Memory B cell (primary cell): ENCODE results near the gene NMU.
"Not testable (repeated sequence)": the region's sequence is repeated elsewhere in the genome, so short reads cannot be mapped to it uniquely, and the experiment has no call there.

ENCODE experiments used
- ATAC-seq: fragments of 150-1000 bp; cut with Tn5 transposase; 2 replicates; pipeline ENCODE4 v1.10.0; 2021; ENCODE audit warnings: low read depth, mild to moderate bottlenecking, moderate library complexity
- DNase-seq, 2 donors: peaks; one replicate each; pipeline ENCODE4 v3.0.0; 2022; ENCODE audit warnings: low spot score in 2 of 2
- H3K27ac Mint-ChIP-seq: one replicate; pipeline ENCODE4 v1.8.0; 2022; ENCODE audit warnings: mild to moderate bottlenecking, moderate library complexity, mixed read lengths
- H3K27me3 Mint-ChIP-seq: one replicate; pipeline ENCODE4 v1.8.0; 2022; ENCODE audit warnings: mixed read lengths
- H3K36me3 Mint-ChIP-seq: one replicate; pipeline ENCODE4 v1.8.0; 2022; ENCODE audit warnings: mild to moderate bottlenecking, mixed read lengths
- H3K4me1 Mint-ChIP-seq: one replicate; pipeline ENCODE4 v1.8.0; 2022; ENCODE audit warnings: mixed read lengths
- H3K4me3 Mint-ChIP-seq: one replicate; pipeline ENCODE4 v1.8.0; 2022; ENCODE audit warnings: mild to moderate bottlenecking, moderate library complexity, mixed read lengths
- H3K9me3 Mint-ChIP-seq: one replicate; pipeline ENCODE4 v1.8.0; 2022; ENCODE audit warnings: mixed read lengths

Gene NMU

GRCh38 chr4:55654131-55654530 is 18.0 kb upstream of the NMU start:
- Mint-ChIP-seq H3K9me3 (no peaks in the 10 kb centered on the region), H3K27me3 (peaks cover 8% of the 10 kb centered on the region), H3K27ac (no peak overlapping the region), H3K4me1 (no peaks in the 10 kb centered on the region), H3K4me3 (no peak overlapping the region), H3K36me3 (no peaks in the 10 kb centered on the region)
- no peak for DNase-seq
- ATAC-seq: no peak

GRCh38 chr4:55650483-55650882 is 14.4 kb upstream of the NMU start:
- DNase-seq (no peak), ATAC-seq (no peak)
- Mint-ChIP-seq H3K9me3 (no peaks in the 10 kb centered on the region), H3K4me1 (no peaks in the 10 kb centered on the region), H3K27ac (no peak overlapping the region), H3K4me3 (no peak overlapping the region), H3K27me3 (peaks cover 10% of the 10 kb centered on the region), H3K36me3 (no peaks in the 10 kb centered on the region)

GRCh38 chr4:55637272-55637820 is 1.2 kb upstream of the NMU start:
- no peak for DNase-seq
- H3K27ac Mint-ChIP-seq: no peak overlapping the region
- no peaks in the 10 kb centered on the region for H3K36me3 Mint-ChIP-seq
- no peaks in the 10 kb centered on the region for H3K9me3 Mint-ChIP-seq
- peaks cover 13% of the 10 kb centered on the region for H3K4me1 Mint-ChIP-seq
- H3K27me3 Mint-ChIP-seq: peaks cover 17% of the 10 kb centered on the region
- ATAC-seq: no peak
- no peak overlapping the region for H3K4me3 Mint-ChIP-seq

- Mint-ChIP-seq H3K27ac (no peak overlapping the region), H3K36me3 (no peaks in the 10 kb centered on the region), H3K4me1 (peaks cover 13% of the 10 kb centered on the region), H3K4me3 (peak overlapping the region; percentile 77), H3K27me3 (peaks cover 17% of the 10 kb centered on the region), H3K9me3 (no peaks in the 10 kb centered on the region)
- DNase-seq (no peak), ATAC-seq (no peak)
Measured at GRCh38 chr4:55636656-55636999, 530 bp upstream of the NMU start.

- no peak for ATAC-seq
- Mint-ChIP-seq H3K27ac (no peak overlapping the region), H3K36me3 (no peaks in the 10 kb centered on the region), H3K4me3 (peak overlapping the region; percentile 77), H3K9me3 (peaks cover 1% of the 10 kb centered on the region), H3K4me1 (peaks cover 13% of the 10 kb centered on the region), H3K27me3 (peaks cover 19% of the 10 kb centered on the region)
- DNase-seq: no peak
Measured at GRCh38 chr4:55635282-55635681, 816 bp downstream of the NMU start.

GRCh38 chr4:55634417-55635128 is 1.5 kb downstream of the NMU start:
- peaks cover 1% of the 10 kb centered on the region for H3K9me3 Mint-ChIP-seq
- peaks cover 13% of the 10 kb centered on the region for H3K4me1 Mint-ChIP-seq
- H3K27ac Mint-ChIP-seq: no peak overlapping the region
- H3K36me3 Mint-ChIP-seq: no peaks in the 10 kb centered on the region
- peaks cover 19% of the 10 kb centered on the region for H3K27me3 Mint-ChIP-seq
- H3K4me3 Mint-ChIP-seq: no peak overlapping the region
- no peak for ATAC-seq
- DNase-seq: no peak

- no peak for DNase-seq
- no peak overlapping the region for H3K4me3 Mint-ChIP-seq
- no peak for ATAC-seq
- H3K36me3 Mint-ChIP-seq: no peaks in the 10 kb centered on the region
- H3K27me3 Mint-ChIP-seq: peaks cover 19% of the 10 kb centered on the region
- H3K9me3 Mint-ChIP-seq: peaks cover 1% of the 10 kb centered on the region
- H3K27ac Mint-ChIP-seq: no peak overlapping the region
- H3K4me1 Mint-ChIP-seq: peaks cover 13% of the 10 kb centered on the region
Measured at GRCh38 chr4:55633903-55634302, 2.2 kb downstream of the NMU start.

- H3K4me3 Mint-ChIP-seq: no peak overlapping the region
Measured at GRCh38 chr4:55625835-55626234, 10.3 kb downstream of the NMU start.

GRCh38 chr4:55624063-55624462 is 12.0 kb downstream of the NMU start:
- H3K4me1 Mint-ChIP-seq, H3K27ac Mint-ChIP-seq, H3K27me3 Mint-ChIP-seq, ATAC-seq, H3K36me3 Mint-ChIP-seq, DNase-seq, H3K9me3 Mint-ChIP-seq, H3K4me3 Mint-ChIP-seq: not testable (repeated sequence)

More at GRCh38 chr4:55625835-55626234, 10.3 kb downstream of the NMU start:
- DNase-seq (no peak), ATAC-seq (no peak)
- Mint-ChIP-seq H3K27me3 (no peaks in the 10 kb centered on the region), H3K9me3 (peaks cover 1% of the 10 kb centered on the region), H3K36me3 (no peaks in the 10 kb centered on the region), H3K27ac (no peak overlapping the region), H3K4me1 (no peaks in the 10 kb centered on the region)

GRCh38 chr4:55618546-55619143 is 17.5 kb downstream of the NMU start:
- Mint-ChIP-seq H3K4me3 (no peak overlapping the region), H3K9me3 (no peaks in the 10 kb centered on the region), H3K27me3 (no peaks in the 10 kb centered on the region), H3K36me3 (no peaks in the 10 kb centered on the region), H3K4me1 (peaks cover 4% of the 10 kb centered on the region), H3K27ac (no peak overlapping the region)
- ATAC-seq (no peak), DNase-seq (no peak)

GRCh38 chr4:55617587-55618197 is 18.4 kb downstream of the NMU start:
- H3K4me3 Mint-ChIP-seq: no peak overlapping the region
- no peak overlapping the region for H3K27ac Mint-ChIP-seq
- H3K36me3 Mint-ChIP-seq: no peaks in the 10 kb centered on the region
- ATAC-seq (no peak), DNase-seq (no peak)
- no peaks in the 10 kb centered on the region for H3K9me3 Mint-ChIP-seq
- H3K4me1 Mint-ChIP-seq: peaks cover 4% of the 10 kb centered on the region
- H3K27me3 Mint-ChIP-seq: no peaks in the 10 kb centered on the region

- no peaks in the 10 kb centered on the region for H3K36me3 Mint-ChIP-seq
- H3K9me3 Mint-ChIP-seq: no peaks in the 10 kb centered on the region
- H3K27ac Mint-ChIP-seq: no peak overlapping the region
- H3K27me3 Mint-ChIP-seq: no peaks in the 10 kb centered on the region
- ATAC-seq: no peak
- no peak overlapping the region for H3K4me3 Mint-ChIP-seq
- H3K4me1 Mint-ChIP-seq: peaks cover 4% of the 10 kb centered on the region
- DNase-seq: no peak
Measured at GRCh38 chr4:55615008-55615407, 21.1 kb downstream of the NMU start.

GRCh38 chr4:55613621-55614020 is 22.5 kb downstream of the NMU start:
- no peak for ATAC-seq

GRCh38 chr4:55612341-55612740 is 23.8 kb downstream of the NMU start:
- H3K9me3 Mint-ChIP-seq: no peaks in the 10 kb centered on the region
- DNase-seq (no peak), ATAC-seq (no peak)
- no peaks in the 10 kb centered on the region for H3K36me3 Mint-ChIP-seq
- no peak overlapping the region for H3K4me3 Mint-ChIP-seq
- H3K27me3 Mint-ChIP-seq: no peaks in the 10 kb centered on the region
- H3K27ac Mint-ChIP-seq: no peak overlapping the region
- H3K4me1 Mint-ChIP-seq: no peaks in the 10 kb centered on the region

More at GRCh38 chr4:55613621-55614020, 22.5 kb downstream of the NMU start:
- H3K4me1 Mint-ChIP-seq: peaks cover 3% of the 10 kb centered on the region
- no peaks in the 10 kb centered on the region for H3K36me3 Mint-ChIP-seq
- H3K27ac Mint-ChIP-seq: no peak overlapping the region
- DNase-seq: no peak
- H3K4me3 Mint-ChIP-seq: no peak overlapping the region
- H3K27me3 Mint-ChIP-seq: no peaks in the 10 kb centered on the region
- no peaks in the 10 kb centered on the region for H3K9me3 Mint-ChIP-seq
